HEK293 (cell line): ENCODE data around the gene SUSD2.

Experiments
- BCL11B ChIP-seq: fragments of 450-650 bp; formaldehyde crosslinking; IDR thresholded peaks from 2 replicates; pipeline ENCODE4 v1.5.1; 2016; ENCODE audit warnings: low read depth, missing biosample characterization, missing genetic modification characterization
- CTCF ChIP-seq: fragments of 450-650 bp; formaldehyde crosslinking; IDR thresholded peaks from 2 replicates; pipeline ENCODE4 v1.5.1; 2016; ENCODE audit warnings: missing biosample characterization, missing genetic modification characterization
- ZNF10 ChIP-seq: fragments of 450-650 bp; formaldehyde crosslinking; IDR thresholded peaks from 2 replicates; pipeline ENCODE4 v1.5.1; 2017; ENCODE audit warnings: missing biosample characterization, missing genetic modification characterization
- ZNF121 ChIP-seq: fragments of 450-650 bp; formaldehyde crosslinking; IDR thresholded peaks from 2 replicates; pipeline ENCODE4 v1.5.1; 2016; ENCODE audit warnings: missing biosample characterization, missing genetic modification characterization
- ZNF600 ChIP-seq: fragments of 450-650 bp; formaldehyde crosslinking; IDR thresholded peaks from 2 replicates; pipeline ENCODE4 v1.5.1; 2016; ENCODE audit warnings: missing biosample characterization, missing genetic modification characterization
- ZNF626 ChIP-seq: fragments of 450-650 bp; sonication (Bioruptor Pico); formaldehyde crosslinking; IDR thresholded peaks from 2 replicates; pipeline ENCODE4 v1.5.1; 2018; ENCODE audit warnings: missing biosample characterization, missing genetic modification characterization, inconsistent platforms

- TF ChIP-seq BCL11B (tag by site-specific recombination) (no peak), ZNF626 (no peak), ZNF10 (no peak), ZNF600 (tag by site-specific recombination) (no peak), CTCF (tag by site-specific recombination) (no peak), ZNF121 (no peak)
Observed at GRCh38 chr22:24144778-24145085, 36.6 kb upstream of the SUSD2 start.
